Hematopoietic multipotent progenitor cell treated with erythropoietin and hydrocortisone succinate and interleukin-3 and kit ligand, for 6 days (in vitro differentiated cells): ENCODE results near the gene NXPE1.

Experiments used
- DNase-seq: peaks from one replicate; pipeline ENCODE4 v3.0.0-alpha.2; 2015

NXPE1 gene

DNA sequence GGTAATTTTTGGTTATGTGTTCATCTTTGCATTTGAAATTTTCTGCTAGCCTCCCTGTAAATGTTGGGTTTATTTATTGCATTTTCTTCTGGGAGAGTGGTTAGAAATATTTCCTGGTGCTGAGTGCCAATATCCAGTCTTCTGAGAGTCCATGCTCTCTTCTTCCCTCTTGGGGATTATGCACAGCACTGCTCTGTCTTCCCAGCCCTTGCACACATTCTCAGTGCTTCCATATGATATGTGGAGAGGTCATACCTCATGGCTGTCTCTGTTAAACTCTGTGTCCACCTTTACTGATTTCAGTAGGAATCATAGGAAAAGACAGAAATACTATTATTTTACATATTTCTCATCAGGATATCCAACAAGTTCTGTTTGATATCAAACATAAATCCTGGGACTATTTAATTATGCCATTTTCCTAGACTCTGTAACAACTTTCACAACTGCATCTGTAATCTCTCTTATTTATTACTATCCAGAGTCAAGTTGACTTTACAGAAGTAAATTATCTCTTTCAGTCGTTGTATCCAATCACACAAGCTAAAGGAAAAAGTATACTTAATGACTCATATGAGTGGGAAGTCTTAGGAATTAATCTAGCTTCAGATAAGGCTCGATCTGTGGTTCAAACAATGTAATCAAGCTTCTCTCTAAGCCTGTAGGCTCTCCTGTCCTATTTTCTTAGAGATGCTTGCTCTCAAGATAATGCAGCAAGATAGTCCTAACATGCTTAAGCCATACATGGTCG, 2.7 kb upstream of the NXPE1 start:
- DNase-seq, result no peak

DNA sequence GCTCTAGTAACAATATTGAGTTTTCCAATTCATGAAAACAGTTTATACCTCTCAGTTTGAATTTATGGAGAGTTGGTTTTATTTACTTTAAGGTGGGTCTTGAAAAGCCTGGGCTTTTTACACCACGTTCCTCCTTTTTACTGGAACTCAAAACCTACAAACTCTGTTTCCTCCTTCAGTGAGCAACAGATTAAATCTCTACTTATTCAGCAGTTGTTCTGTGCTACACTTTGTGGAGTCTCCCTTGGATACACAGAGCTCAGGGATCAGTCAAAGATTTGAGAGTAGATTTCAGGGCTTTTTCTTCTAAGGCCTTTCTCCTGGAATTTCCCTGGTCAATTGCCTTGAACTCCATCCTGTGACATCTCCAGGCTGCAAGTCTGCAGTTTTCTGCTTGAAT, 3.5 kb downstream of the NXPE1 start:
- no peak for DNase-seq

DNA sequence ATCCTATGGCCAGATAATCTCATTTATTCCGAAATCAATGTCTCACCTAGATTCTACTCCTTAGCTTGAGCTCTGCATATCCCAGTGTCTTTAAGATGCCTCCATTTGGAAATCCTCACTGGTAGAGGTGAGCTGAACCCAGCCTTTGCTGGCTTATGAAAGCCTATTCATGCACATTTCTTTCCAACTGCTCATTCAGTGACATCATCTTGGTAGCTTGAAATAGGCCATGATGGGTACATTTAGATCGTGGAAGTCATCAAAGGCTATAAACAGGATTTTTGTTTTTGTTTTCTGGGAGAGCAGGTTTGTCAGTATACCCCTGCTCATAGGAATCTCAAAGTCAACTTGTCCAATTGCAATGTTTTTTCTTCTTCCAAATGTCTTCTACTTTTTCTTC, 6.0 kb downstream of the NXPE1 start:
- DNase-seq, result no peak

DNA sequence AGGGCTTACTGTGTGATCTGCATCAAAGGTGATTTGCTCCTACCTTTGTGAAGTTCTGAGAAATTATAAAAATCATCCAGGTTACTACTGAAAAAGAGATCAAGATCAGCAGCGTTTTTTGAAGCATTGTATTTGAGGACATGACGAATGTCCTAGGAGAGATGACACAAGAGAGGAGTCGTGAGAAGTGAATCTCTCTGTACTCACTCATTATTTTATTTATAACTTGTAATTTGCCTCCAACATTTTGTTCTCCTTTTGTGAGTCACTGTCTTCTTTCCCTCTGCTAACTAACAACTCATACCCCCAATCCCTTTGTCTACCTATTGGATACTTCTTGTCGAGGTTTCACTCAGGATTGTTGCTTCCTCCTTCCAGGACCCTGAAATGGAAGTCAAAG, 8.6 kb downstream of the NXPE1 start:
- DNase-seq, result no peak

DNA sequence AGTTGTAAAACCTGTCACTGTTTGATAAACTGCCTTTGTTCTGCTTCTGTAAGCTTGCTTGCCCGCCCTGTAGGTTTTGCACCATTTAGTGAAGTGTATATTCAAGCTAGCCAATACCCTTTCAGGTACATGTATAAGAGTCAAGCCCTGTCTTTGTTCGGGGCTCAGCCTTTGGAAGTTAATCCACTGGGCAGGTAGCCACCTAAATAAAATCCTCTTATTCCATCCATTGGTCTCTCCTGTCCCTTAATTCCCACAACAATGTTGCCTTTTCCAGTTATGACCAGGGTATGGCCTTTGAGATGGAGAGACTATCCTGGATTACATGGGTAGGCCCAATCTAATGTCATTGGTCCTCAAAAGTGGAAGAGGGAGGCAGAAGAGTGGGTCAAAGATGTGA, 34.0 kb downstream of the NXPE1 start:
- no peak for DNase-seq

DNA sequence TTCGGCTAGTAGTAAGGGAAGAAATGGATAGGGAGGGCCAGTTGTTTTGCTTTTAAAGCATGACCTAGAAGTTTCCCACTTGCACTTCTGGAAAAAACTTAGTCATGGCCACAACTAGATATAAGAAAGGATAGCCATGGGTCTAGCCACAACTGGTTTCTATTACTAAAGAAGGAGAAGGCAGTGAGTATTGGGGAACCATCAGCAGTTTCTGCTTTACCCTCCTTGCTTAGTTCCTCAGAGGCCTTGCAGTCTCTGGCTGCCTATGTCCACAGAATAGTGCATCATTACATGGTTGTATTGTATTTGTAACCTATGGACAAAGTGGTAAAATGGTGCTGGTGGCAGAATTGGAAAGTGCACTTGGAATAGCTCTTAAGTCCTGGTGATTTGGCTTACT, 35.6 kb downstream of the NXPE1 start:
- DNase-seq, result no peak

DNA sequence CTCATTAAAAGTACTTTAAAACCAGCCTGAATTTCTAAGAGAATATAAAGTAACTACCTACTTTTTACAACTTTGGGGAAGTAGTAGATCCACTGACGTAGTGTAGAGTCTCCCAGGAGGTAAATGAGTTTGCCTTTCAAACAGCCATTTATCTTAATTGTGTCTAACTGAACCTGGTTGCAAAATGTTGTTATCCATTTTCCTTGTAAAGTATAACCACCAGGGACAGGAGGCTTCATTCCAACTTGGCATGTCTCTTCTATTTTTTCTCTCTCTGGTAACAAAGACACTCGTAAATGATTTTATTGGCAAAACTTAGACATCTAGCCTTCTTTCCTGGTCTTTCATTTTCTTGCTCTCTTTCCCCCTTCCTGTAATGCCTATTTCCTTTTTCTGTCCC, 36.9 kb downstream of the NXPE1 start:
- DNase-seq, result no peak

DNA sequence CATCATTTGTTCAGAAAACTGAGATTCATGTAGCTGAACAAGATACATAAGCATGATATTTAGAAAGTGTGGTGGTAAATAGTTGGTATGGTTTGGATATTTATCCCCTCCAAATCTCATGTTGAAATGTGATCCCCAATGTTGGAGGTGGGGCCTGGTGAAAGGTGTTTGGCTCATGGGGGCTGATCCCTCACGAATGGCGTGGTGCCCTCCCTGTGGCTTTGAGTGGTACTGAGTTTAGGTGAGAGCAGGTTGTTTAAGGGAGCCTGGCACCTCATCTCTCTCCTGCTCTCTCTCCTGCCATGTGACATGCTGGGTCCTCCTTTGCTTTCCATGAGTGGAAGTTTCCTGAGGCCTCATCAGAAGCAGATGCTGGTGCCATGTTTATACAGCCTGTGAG, 48.1 kb downstream of the NXPE1 start:
- DNase-seq, result no peak

DNA sequence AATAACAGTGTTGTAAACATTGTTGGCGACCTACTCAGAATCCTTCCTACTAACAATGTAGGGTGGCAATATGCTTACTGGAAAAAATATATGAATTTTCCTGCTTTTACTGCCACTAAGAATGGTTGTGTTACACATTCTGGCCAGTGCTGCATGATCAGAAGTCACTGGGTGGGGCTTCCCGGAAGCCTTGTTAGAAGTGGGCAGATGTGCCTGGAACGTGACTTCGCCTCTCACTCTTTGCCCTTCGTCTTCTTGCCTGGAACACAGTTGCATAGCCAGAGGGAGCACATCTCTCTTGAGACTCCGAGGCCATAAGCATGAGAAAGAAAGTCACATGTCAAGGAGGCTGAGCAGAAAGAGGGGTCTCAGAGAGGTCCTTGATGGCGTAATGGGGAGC, 48.6 kb downstream of the NXPE1 start:
- no peak for DNase-seq

DNA sequence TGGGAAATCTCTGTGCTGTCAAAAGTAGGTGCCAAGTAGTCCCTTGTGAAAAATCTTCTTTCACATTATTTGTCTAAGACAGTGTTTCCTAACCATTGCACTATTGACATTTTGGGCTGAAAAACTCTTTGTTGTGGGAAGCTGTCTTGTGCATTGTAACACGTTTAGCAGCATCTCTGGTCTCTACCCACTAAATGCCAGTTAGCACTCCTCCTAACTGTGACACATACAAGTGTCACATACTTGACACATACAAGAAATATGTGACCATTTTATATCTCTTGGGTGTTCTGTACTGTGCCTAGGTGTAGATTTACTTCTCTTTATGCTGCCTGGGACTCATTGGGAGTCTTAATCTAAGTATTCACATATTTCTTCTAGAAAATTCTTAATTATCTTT, 57.8 kb downstream of the NXPE1 start:
- no peak for DNase-seq

DNA sequence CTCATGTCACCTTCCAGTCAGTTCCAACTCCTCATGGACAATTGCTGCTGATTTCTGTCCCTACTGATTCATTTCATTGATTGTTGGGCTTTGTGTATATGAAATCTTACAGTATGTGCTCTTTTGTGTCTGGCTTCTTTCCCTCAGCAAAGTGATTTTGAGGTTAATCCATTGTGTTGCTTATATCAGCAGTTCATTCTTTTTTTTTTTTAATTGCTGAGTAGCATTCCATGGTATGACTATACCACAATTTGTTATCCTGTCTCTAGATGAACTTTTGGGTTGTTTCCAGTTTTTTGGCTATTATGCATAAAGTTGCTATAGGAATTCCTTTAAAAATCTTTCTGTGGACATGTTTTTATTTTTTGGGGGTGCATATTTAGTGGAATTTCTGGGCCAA, 59.9 kb downstream of the NXPE1 start:
- no peak for DNase-seq

DNA sequence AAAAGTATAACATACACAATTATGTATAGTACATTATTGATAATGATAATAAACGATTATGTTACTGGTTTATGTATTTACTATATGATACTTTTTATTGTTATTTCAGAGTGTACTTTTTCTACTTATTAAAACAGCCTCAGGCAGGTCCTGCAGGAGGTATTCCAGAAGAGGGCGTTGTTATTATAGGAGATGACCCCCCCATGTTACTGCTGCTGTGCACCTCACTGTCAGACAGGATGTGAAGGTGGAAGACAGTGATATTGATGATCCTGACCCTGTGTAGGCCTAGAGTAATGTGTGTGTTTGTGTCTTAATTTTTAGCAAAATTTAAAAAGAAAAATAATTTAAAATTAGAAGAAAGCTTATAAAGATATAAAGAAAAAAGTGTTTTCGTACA, 62.8 kb downstream of the NXPE1 start:
- DNase-seq, result peak; percentile 9

DNA sequence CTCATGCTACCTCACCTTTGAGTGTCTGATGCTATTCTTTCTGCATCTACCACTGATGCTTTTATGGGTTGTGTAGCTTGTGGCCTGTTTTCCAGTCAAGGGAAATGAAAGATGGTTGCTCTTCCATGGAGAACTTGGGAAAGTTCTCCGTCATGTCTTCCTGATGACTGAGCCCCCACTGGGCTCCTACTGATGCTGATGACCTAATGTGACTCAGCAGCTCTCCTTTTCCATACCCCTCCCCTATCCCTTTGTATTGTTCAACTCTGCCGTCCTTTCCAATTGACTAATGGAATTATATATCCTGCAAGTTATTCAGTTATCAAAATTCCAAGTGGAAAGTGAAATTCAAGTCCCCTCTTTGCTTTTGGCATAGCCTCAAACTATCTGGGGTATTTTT, 75.8 kb downstream of the NXPE1 start:
- no peak for DNase-seq

DNA sequence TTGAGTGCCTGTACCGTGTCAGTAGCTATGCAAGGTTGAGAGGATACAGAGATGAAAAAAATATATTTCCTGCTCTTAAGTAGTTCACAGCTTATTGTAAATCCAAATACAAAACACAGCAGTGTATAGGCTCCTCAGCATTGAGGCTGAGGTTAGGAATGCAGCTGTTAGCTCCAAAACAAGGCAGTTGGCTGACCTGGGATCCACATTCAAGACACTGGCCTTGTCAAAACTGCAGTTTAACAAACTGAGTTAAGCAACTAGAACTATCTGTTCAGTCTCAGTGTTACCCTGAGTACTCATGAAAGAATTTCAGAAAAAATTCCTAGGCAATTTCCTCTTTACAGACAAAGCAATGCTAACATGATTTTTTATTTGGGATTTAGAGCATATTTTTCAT, 77.6 kb downstream of the NXPE1 start:
- DNase-seq, result no peak

DNA sequence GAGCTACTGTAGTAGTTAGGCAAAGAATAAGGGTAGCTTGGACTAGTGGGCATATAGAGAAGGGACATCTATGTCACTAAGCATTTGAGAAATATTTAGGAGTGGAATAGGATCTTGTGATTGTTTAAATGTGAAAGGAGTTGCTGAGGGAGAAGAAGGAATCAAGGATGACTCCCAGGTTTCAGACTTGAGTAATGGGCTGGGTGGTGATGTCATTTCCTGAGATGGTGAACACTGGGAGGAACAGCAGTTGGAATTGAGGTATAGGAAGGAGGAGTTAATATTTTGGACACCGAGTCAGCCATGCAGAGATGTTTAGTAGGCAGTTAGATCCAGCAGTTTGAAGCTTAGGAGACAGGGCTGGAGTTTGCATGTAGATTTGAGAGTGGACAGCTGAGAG, 80.3 kb downstream of the NXPE1 start:
- no peak for DNase-seq

DNA sequence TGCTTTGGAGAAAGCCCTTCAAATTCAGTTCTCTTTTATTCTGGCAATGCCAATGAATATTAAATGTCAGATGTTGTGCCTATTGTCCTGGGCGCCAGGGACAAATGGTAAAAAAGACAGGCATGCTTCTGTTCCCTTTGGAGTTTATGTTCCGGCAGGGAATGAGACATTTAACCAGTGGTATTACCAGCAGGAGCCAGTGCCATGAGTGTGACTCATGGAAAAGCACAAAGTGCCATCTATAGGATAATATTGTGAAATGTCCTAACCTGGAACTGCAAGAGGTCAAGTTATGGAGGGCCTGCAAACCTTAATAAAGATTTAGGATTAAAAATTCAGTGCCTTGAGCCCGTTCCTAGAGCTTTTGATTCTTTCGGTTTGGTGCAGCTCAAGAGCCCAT, 80.9 kb downstream of the NXPE1 start:
- no peak for DNase-seq

DNA sequence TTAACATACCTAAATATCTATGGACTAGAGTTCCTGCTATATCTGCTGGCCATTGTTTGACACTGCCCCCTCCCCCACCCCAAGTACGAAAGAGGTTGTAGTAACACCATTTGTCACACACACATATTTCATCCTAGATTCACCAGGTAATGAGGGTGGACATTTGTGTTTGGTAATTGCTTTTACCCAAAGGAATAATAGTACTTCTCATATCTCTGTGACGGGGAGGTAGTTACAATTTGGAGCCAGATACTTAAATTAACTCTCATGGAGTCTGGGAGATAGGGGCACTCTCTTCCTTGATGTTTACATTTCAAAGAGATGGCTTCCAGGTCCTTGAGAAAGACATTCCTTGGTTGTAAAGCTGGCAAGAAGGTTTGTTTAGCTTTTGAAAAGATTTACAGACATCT, 81.7 kb downstream of the NXPE1 start:
- DNase-seq, result no peak

DNA sequence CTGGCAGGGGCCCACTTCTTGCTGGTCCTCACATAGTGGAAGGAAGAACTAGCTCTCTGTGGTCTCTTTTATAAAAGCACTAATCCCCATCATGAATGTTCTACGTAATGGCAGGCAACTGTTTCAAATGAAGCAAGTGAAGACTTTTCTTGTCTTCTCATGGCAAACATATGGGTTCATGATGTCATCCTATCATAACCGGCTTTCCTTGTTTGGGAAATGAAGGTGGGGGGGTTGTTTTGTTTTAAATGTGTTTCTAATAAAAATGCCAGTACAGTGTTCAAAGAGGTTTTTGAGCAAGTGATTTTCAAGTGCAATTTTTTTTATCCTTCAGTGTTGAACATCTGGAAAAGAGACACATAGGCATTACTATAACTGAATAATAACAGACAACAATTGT, 87.0 kb downstream of the NXPE1 start:
- DNase-seq, result no peak
